ENCODE measurements around the gene TMEM132C. TPM values are rescaled to one million over a fixed set of nuclear protein-coding genes. Genes with fewer than 3 reads are reported as not detected.

TMEM132C gene
- total and polyA plus RNA-seq, 2 of the 4 experiments (the other 2 are of a cell fraction): not detected

- H2AK9ac ChIP-seq (replicated peaks; ENCODE audit: low read depth, low read length, poor library complexity): no peak overlapping the region
- H3K4me3 ChIP-seq (ENCODE audit: insufficient read depth, low read depth, low read length): no peak overlapping the region
- H3K56ac ChIP-seq (ENCODE audit: extremely low read depth, insufficient read depth, low read length): no peak overlapping the region
- H3K14ac ChIP-seq (replicated peaks; ENCODE audit: low read depth, low read length): no peak overlapping the region
- no peaks in the 10 kb centered on the region for H3K4me1 ChIP-seq (ENCODE audit: control insufficient read depth, insufficient read depth, low read length)
- H3K18ac ChIP-seq (ENCODE audit: low read depth, low read length): no peak overlapping the region
- H3K9me1 ChIP-seq (ENCODE audit: insufficient read depth, low read length): no peaks in the 10 kb centered on the region
- TF ChIP-seq NFE2L2 (IDR thresholded peaks at IDR 0.05; ENCODE audit: low read depth, low read length) (no peak), USF2 (IDR thresholded peaks at IDR 0.05; ENCODE audit: low read depth, low read length) (no peak), ELK1 (IDR thresholded peaks at IDR 0.05; ENCODE audit: borderline replicate concordance, low read depth, low read length) (no peak), MAFK (IDR thresholded peaks at IDR 0.05; ENCODE audit: low read depth, low read length) (no peak), CHD1 (IDR thresholded peaks at IDR 0.05; ENCODE audit: low read depth, low read length) (no peak), FOS (IDR thresholded peaks at IDR 0.05; ENCODE audit: low read depth, low read length) (no peak), RCOR1 (IDR thresholded peaks at IDR 0.05; ENCODE audit: insufficient replicate concordance, low read length) (no peak), SMC3 (IDR thresholded peaks at IDR 0.05; ENCODE audit: low read depth, low read length) (no peak), CTCF (conservative IDR thresholded peaks at IDR 0.05; ENCODE audit: low read depth, low read length) (no peak), BHLHE40 (IDR thresholded peaks at IDR 0.05; ENCODE audit: low read depth, low read length) (no peak), RAD21 (IDR thresholded peaks at IDR 0.05; ENCODE audit: low read length) (no peak), MXI1 (IDR thresholded peaks at IDR 0.05; ENCODE audit: borderline replicate concordance, low read depth, low read length) (no peak), CEBPB (IDR thresholded peaks at IDR 0.05; ENCODE audit: low read depth, low read length) (no peak), POLR2A (IDR thresholded peaks at IDR 0.05; ENCODE audit: low read depth, low read length) (no peak), MAZ (IDR thresholded peaks at IDR 0.05; ENCODE audit: borderline replicate concordance, low read depth, low read length) (no peak), RFX5 (IDR thresholded peaks at IDR 0.05; ENCODE audit: low read depth, low read length) (no peak)
- no CpG with 5 or more reads among the region's 2 CpGs for WGBS, 2 experiments (ENCODE audit: extremely low coverage in 2 of 2, insufficient read length in 1 of 2)
- dilution Hi-C loops (cut with HindIII; ENCODE audit: low sequenced_read_pairs, unreplicated experiment): no loop called here
- H3K36me3 ChIP-seq (ENCODE audit: control insufficient read depth, insufficient read depth, low read length): no peaks in the 10 kb centered on the region
- no peaks in the 10 kb centered on the region for H3K27me3 ChIP-seq (ENCODE audit: control insufficient read depth, insufficient read depth, low read length)
- no peak for ATAC-seq (ENCODE audit: low read depth)
- no peak overlapping the region for H2BK15ac ChIP-seq (ENCODE audit: low read depth, low read length)
- H2AK5ac ChIP-seq (ENCODE audit: low read depth, low read length): no peak overlapping the region
- H3K4me2 ChIP-seq (ENCODE audit: low read depth, low read length): no peak overlapping the region
- no peaks in the 10 kb centered on the region for H3K79me1 ChIP-seq (ENCODE audit: low read depth in 1 of 2, low read length in 2 of 2)
- no peak overlapping the region for H3K23ac ChIP-seq (ENCODE audit: low read depth, low read length)
- no peak overlapping the region for H3K9ac ChIP-seq (ENCODE audit: low read depth, low read length)
- H4K5ac ChIP-seq (ENCODE audit: low read depth, low read length): no peak overlapping the region
- H2AFZ ChIP-seq (replicated peaks; ENCODE audit: low read length, poor library complexity): no peak overlapping the region
- no peak overlapping the region for H2BK20ac ChIP-seq (ENCODE audit: low read depth, low read length)
- intact Hi-C loops (cut with micrococcal nuclease): no loop called here
- no peak overlapping the region for H4K91ac ChIP-seq (ENCODE audit: insufficient read depth, low read depth, low read length)
- in situ Hi-C loops (cut with MboI; ENCODE audit: low sequenced_read_pairs): no loop called here
- no peak overlapping the region for H2BK5ac ChIP-seq (ENCODE audit: low read depth, low read length, poor library complexity, severe bottlenecking)
- DNase-seq: no peak
- BruUV-seq (replicated peaks): no TSS peak
- peaks cover 37% of the 10 kb centered on the region for H3K9me3 ChIP-seq (ENCODE audit: control insufficient read depth, insufficient read depth, low read length)
- ChIA-PET CTCF (no interaction called here), POLR2A (ENCODE audit: unreplicated experiment) (no interaction called here)
- H2BK120ac ChIP-seq (ENCODE audit: low read depth, low read length): no peak overlapping the region
- H3K27ac ChIP-seq (ENCODE audit: insufficient read depth, low read length): no peak overlapping the region
- H3K4ac ChIP-seq (ENCODE audit: low read depth, low read length): no peak overlapping the region
- H4K8ac ChIP-seq (ENCODE audit: low read depth in 2 of 2, low read length in 2 of 2): no peak overlapping the region
- no peaks in the 10 kb centered on the region for H4K20me1 ChIP-seq (ENCODE audit: insufficient read depth, low read length)
Observed at GRCh38 chr12:128617304-128617833, 350.4 kb downstream of the TMEM132C start.

Data from IMR-90 (cell line).